HG03460 (cell line): ENCODE data around the gene ZNF655.
"Not testable (repeated sequence)": the region's sequence is repeated elsewhere in the genome, so short reads cannot be mapped to it uniquely, and the experiment has no call there.

Experiments
- ATAC-seq: cut with Tn5 transposase; IDR thresholded peaks from one replicate; pipeline ENCODE4 v1.9.1; 2021; ENCODE audit not compliant: unreplicated experiment

The ZNF655 gene

DNA sequence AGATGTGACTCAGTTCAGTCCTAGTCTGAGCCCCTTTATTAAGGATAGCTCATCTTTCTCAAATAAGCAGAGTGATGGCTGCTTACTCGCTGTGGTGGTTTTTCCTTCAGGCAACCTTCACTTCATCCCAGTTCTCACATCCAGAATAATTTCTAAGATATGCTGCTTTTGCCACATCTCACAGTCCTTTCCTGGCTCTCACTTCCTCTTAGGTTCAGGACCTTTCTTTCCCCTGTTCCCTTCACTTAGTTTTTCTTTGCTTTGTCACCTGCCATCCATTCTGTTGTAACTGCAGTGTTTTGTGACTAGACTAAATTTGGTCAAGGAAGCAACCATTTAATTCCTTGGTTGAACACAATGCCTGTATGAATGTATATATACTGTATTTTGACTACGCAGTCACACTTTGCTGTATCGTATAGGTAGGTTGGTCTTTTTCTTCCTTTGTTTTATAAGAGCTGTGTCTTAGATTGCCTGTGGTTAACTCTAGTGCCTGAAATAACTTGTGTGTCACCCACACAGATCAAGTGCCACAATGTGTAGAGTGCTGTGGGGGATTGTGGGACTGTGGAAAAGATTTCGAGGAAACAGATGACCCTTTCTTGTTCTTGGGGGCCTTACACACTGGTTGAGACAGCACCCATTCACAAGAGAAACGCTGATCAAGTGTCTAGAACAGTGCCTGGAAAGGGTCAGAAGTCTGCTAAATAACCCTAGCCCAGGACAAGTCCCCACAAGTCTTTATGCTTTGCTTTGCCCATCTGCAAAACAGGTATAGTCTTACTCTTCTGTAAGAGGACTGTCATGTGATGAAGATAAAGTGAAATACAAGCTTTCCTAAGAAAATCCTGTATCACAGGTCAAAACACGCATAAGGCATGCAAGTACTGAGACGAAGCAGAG is 2.6 kb downstream of the ZNF655 start:
- no peak for ATAC-seq

DNA sequence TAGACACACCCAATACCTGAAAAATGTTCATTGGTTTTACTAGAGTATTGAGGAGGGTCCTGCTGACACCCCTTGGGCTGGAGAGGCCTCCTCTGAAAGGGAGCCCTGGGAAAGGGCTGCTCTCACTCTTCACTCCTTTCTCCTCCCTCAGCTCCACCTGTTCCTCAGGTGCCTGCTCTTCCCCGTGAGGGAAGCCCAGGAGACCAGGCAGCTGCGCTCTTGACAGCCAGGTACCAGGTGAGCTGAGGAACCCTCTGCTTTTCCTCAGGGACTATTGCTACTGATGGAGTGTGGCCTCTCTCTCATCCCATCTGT is 3.3 kb downstream of the ZNF655 start:
- ATAC-seq: no peak

DNA sequence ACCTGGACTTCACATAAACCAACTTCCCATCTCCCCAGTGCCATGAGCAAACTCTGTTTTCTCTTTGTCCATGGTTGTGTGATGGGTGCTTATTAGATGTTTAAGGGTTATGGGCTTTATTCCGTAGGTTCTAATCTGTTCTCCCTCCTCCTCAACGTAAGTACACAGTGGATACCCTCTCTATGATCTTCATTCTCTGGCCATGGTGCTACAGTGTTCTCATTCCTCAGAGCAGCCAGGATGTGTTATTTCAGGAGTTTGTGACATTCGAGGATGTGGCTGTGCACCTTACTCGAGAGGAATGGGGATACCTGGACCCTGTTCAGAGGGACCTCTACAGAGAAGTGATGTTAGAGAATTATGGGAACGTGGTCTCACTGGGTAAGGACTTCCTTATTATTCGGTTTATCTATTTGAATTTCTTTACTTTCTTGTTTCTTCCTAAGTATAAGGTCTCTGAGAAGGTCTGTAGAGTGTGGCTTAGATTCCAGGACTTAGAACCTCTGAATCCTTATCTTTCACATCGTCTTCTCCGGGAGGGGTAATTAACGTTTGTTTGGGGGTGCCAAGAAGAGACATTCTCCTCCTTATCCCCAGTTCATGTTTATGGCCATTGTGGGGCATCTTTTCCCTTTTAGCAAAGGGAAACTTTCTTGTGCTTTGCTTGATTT is 3.8 kb downstream of the ZNF655 start:
- ATAC-seq: no peak

DNA sequence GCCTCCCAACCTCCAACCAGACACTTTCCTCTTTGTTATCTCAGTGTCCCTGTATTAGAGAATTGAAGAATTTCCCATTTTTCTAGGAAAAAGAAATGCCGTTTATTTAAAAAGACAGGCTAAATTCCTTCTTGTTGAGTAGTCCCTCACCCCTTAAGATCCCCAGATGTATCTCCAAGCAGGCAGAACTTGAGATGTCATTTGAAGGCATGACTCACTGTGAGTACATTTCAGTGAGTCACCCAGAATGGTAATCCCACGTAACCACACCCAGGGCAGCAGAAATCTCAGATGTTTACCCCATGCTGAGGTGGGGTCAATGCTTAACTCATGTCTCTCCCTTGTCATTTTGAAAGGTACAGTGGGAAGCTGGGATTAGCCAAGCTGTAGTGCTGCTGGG is 4.4 kb downstream of the ZNF655 start:
- ATAC-seq: no peak

GRCh38 chr7:99563650-99564049 is 5.2 kb downstream of the ZNF655 start:
- ATAC-seq: no peak

GRCh38 chr7:99568770-99569169 is 10.3 kb downstream of the ZNF655 start:
- not testable (repeated sequence) for ATAC-seq

- no peak for ATAC-seq
Measured at GRCh38 chr7:99571768-99572167, 13.3 kb downstream of the ZNF655 start.

- no peak for ATAC-seq
Measured at GRCh38 chr7:99573257-99573656, 14.8 kb downstream of the ZNF655 start.

- no peak for ATAC-seq
Measured at GRCh38 chr7:99576251-99576650, 17.8 kb downstream of the ZNF655 start.

DNA sequence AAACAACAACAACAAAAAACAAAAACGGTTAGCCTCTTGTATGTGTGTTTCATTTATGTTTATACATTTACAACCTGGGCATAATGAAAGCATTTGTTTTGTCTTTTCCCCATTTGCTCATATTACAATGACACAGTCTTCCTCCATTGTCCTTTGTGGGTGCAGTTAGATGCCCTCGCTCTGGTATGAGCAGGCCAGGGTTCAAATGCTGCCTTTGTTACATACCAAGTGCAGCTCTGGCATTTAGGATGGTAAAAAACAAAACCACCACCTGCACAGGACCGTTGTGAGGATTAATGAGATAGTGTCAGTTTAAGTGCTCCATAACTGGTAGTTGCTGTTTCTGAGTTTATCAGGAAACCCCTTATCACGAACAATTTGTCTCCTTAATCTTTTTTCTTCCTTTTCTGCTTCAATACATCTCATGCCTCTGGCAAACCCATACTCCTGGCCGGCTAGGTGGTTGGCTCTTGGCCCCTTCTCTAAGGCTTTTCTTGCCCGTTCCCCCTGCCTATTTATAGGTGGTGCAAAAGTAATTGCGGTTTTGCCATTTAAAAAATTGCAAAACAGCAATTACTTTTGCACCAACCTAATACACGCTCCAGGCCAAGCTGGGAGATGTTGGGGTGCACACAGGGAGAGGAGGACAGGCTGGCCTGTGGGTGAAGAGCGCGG is 21.0 kb downstream of the ZNF655 start:
- ATAC-seq: no peak

DNA sequence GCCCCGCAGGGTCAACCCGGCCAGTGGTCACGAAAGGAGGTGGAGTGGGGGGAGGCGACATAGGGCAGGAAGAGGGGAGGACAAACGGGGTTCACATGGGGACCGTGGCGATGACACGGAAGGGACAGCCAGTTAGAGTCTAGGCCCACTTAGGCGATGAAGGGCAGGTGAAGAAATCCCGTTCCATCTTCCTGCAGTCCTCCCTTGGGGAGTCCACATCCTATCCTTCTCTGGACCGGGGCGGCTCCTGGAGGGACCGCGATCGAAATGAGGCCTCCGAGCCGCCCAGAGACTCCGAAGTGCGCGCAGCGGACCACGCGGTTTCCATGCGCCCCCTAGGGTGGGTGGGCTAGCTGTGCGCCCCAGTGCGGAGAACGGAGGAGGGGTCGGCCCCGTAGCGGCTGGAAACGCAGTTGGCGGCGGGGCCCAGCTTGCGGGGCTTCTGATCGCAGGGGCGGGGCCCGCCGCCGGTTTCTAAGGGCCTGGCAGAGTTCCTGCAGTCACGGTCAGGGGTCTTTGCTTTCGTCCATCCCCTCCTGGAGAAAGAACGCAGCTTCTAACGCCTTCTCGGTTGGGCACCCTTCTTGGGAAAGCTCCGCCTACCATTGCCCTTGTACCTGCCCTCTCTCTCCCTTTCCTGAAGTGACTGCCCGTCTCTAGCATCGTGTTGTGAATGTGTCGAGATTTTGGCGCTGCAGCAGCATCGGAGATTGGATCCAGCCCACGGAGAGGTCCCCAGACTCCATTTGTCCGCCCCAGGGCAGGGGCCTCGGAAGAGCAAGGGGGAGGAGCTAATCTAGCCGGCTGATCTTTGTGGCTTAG is 21.7 kb downstream of the ZNF655 start:
- no peak for ATAC-seq

DNA sequence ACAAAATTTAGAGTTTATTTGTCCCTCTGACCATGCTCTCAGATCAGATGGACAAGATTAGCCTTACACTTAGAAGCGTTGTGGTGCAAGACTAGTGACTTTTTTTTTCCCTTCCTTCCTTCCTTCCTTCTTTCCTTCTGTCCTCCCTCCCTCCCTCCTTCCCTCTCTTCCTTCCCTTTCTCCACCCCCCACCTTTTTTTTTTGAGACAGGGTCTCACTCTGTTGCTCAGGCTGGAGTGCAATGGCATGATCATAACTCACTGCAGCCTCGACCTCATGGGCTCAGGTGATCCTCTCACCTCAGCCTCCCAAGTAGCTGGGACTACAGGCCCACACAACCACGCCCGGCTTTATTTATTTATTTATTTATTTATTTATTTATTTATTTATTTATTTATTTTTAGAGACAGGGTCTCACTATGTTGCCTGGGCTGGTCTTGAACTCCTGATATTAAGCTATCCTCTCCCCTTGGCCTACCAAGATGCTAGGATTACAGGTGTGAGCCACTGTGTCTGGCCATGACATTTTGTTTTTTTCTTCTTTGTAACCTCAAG is 22.4 kb downstream of the ZNF655 start:
- not testable (repeated sequence) for ATAC-seq

DNA sequence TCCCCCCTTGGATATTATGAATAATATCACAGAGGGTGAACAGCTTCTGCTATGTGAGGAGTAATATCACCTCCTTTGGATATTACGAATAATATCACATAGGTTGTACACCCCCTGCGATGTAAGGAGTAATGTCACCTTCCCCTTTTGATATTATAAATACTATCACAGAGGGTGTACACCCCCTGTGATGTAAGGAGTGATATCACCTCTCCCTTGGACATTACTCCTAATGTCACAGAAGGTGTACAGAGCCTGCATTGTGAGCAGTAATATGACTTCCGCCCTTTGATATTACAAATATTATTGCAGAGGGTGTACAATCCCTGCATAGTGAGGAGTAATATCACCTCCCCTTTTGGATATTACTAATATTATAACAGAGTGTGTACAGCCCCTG is 30.4 kb downstream of the ZNF655 start:
- no peak for ATAC-seq

DNA sequence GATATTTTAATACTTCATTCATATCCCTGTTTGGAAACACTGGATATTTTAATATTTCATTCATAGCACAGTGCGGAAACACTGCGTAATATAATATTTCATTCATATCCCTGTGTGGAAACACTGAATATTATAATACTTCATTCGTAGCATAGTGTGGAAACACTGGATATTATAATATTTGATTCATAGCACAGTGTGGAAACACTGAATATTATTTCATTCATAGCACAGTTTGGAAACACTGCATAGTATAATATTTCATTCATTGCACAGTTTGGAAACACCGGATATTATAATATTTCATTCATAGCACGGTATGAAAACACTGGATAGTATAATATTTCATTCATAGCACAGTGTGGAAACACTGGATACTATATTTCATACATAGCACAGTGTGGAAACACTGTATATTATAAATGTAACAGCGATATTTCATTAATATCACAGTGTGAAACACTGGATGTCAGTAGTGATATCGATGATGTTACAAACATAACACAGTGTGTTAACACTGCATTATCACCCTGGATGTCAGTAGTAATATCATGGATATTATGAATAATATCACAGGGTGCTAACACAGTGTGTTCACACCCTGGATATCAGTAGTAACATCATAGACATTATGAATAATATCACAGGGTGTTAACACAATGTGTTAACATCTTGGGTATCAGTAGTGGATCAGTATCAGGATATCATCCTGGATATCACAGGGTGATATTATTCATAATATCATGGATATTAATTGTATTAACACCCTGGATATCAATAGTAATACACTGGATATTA is 36.7 kb downstream of the ZNF655 start:
- ATAC-seq: no peak

- no peak for ATAC-seq
Measured at GRCh38 chr7:99596408-99596955, 38.0 kb downstream of the ZNF655 start.

DNA sequence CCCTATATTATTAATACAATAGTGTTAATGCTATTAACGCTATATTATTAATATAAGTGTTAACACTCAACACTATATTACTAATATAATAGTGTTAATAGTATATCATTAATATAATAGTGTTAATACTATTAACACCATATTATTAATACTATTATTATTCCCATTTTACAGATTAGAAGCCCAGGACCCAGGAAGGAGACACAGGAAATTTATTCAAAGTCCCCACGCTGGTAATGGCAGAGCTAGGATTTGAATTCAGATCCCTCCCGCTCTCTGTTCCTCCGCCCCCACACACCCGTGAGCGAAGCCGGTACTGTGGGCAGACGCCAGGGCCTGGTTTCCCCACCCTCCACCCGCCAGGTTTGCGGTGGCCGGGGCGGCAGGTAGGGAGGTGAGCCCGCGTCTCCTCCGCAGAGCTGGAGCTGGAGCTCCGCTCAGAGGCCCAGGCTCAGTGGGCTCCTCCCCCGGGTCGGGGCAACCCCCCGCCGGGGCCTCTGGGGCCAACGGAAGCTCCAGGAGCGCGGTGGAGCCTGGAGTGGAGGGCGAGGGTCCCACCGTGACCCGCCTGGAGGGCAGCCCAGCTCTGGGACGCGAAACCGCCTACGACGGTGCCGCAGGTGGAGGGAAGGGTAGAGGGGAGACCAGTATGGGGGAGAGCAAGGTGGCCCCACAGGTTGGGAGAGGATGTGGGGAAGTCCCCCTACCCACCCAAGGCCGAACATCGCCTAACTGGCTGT is 39.5 kb downstream of the ZNF655 start, which contains the start of gene TMEM225B:
TMEM225B (plus strand) TSS at position 506 of the 740 bp plus-strand sequence. CDS start 6,122 bp downstream, outside the sequence.
- ATAC-seq: no peak

GRCh38 chr7:99599836-99600235 is 41.4 kb downstream of the ZNF655 start:
- ATAC-seq: no peak

- no peak for ATAC-seq
Measured at GRCh38 chr7:99601656-99602310, 43.3 kb downstream of the ZNF655 start.
